Renal cortical epithelial cell (primary cell): Measurements from ENCODE around the gene RGS3. TPM values are rescaled to one million over a fixed set of nuclear protein-coding genes. Genes with fewer than 3 reads are reported as not detected.
"Not testable (repeated sequence)": the region's sequence is repeated elsewhere in the genome, so short reads cannot be mapped to it uniquely, and the experiment has no call there.

Experiments
- DNase-seq: peaks from one replicate; pipeline ENCODE4 v3.0.0-alpha.2; 2011; ENCODE audit warnings: low read depth
- total RNA-seq: library from RNA; depleted of rRNA; stranded (reverse); fragments of >200 nt; gene quantifications from 2 replicates; pipeline ENCODE4 v1.2.3, GENCODE V29; 2014

RGS3 gene
- total RNA-seq, 1 donor from 2014 or later, result 76.2 TPM

DNA sequence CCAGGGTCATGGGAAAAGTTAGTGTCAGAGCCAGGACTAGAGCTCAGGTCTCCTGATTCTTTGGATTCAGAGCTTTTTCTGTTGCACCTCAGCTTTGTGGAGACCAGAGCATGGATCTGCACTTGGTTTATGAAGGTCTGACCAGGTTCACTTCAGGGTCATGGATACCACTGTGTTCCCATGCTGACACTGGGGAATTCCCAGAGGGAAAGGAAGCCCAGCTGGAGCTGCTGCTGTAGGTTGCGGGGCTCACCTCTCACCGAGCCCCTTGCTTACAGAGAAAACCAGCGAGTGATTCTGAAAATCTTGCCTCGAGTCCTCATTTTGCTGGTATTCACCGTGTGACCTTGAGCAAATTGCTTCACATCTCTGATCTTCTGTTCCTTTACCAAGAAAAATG, 83.0 kb downstream of the RGS3 start:
- DNase-seq, result no peak

DNA sequence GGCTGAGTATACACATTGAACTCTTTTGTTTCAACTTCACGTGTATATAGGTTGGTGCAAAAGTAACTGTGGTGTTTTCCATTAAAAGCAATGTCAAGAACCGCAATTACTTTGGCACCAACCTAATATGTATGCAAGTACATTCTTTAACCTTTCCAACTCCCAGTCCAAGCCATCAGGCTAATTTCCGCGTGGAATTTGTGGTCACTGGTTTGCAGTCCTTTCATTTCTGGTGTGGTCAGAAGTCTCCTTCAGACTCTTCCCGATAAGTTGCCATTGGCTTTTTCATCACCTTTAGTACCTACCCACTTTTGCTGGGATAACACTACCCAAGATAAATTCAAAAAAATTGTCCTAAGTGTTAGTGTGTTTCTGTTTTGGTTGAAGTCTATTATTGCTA, 84.0 kb downstream of the RGS3 start:
- DNase-seq, result peak; percentile 19

DNA sequence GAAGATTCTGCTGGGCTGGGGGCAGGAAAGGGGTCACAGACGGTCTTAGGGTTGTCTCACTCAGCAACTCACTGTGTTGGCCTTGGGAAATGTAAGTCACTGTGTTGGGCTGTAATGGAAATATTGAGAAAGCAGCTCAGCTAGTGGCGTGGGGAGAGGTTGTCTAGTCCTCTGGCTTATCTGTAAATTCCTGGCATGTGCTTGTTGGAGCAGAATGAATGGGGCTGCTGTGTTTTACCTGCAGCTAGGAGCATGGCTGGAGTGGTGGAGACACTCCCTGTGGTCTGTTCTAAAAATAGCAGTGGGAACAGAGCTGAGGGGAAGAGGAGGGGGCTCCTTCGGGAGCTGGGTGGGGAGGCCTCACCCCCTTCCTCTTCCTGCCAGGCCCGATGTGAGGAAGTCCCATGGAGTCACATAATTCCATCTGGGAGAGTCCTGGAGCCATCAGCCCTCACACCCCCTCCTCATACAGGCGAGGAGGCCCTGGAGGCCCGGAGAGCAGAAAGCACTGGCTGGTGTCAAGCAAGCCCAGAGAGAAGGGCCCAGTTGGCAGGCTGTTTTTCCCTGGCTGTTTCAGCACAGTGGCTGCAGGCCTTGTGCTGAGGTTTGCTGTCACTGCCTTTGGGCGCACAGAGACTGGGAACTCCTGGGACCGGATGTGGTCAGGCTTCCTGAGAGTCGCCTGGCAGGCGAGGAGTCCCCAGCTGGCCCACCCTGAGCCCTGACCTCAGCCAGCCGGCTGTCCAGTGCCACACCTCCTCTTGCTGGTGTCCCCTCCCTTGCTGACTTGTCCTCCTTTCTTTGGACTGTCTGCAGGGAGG, 84.9 kb downstream of the RGS3 start:
- DNase-seq, result peak; percentile 36

DNA sequence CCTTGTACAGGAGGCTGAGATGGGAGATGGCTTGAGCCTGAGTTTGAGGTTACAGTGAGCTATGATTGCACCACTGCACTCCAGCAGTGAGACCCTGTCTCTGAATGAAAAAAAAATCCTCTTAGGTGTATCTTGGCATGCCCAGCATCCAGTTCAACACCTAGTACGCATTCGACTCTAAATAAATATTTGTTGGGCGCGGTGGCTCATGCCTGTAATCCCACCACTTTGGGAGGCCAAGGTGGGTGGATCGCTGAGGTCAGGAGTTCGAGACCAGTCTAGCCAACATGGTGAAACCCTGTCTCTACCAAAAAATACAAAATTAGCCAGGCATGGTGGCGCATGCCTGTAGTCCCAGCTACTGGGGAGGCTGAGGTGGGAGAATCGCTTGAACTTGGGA, 86.4 kb downstream of the RGS3 start:
- not testable (repeated sequence) for DNase-seq

DNA sequence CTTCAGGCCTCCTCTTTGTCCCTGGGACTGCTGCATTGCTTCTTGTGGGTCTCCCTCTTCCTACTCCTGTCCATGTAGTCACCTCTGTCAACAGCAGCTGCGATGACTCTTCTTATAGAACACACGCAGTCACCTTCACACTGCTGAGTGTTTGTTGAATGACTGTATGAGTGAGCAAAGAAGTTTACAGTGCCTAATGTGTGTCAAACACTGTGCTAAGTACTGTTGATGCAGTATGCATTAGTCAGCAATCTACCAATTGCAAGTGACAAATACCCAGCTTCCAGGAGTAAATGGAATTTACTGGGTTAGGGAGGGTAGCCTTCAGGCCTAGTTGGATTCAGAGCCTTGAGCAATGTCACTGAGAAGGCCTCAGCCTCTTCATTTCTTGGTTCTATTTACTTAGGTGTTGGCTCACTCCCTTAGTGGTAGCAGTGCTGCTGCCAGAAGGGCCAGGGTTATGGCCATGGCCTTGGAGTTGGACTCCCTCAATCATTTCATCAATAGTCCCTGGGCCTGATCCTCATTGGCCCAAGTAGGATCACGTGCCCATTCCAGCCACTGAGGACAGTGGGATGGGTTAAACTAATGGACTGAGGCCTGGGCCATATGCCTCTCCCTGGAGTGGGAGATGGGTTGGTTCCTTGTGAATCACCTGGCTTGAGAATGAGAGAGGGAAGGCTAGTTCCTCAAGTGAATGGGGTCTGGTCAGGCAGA, 93.5 kb downstream of the RGS3 start:
- peak; percentile 54 for DNase-seq

DNA sequence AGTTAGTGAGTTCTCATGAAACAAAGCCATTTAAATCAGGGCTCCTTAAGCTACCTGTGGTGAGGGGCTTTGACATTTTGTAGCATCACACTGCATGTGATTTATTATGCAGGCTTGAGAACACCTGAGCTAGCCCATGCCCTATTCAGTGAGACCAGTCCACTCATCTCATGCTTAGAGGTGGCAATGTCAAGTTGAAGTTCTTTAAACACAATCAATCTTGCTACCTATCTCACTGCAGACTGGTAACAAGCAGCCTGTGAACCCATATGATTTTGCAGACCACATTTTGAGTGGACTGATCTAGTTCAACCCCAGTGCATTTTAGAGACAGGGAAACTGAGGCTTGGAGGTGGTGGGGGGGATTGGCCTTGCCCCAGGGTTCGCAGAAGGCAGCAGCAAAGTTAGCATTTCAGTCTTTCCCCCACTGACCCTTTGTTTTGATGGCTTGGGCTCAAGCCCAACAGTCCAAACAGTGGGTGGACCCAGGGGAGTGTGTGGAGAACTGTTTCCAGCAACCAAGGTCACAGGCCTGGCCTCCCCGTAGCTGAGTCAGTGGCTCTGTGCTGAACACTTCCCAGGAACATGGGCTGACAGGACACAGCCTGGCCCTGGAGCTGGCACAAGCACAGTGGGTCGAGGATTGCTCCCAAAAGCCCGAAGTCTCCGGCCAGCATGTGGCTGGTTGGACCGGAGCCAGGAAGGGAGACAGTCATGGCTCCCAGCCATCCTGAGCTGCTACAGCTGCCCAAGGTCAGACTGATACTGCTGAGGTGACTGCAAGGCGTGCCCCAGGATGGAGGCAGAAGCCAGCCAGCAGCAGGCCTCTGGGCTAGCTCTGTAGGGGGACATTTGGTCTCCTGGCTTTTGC, 95.3 kb downstream of the RGS3 start:
- DNase-seq, result peak; percentile 88

DNA sequence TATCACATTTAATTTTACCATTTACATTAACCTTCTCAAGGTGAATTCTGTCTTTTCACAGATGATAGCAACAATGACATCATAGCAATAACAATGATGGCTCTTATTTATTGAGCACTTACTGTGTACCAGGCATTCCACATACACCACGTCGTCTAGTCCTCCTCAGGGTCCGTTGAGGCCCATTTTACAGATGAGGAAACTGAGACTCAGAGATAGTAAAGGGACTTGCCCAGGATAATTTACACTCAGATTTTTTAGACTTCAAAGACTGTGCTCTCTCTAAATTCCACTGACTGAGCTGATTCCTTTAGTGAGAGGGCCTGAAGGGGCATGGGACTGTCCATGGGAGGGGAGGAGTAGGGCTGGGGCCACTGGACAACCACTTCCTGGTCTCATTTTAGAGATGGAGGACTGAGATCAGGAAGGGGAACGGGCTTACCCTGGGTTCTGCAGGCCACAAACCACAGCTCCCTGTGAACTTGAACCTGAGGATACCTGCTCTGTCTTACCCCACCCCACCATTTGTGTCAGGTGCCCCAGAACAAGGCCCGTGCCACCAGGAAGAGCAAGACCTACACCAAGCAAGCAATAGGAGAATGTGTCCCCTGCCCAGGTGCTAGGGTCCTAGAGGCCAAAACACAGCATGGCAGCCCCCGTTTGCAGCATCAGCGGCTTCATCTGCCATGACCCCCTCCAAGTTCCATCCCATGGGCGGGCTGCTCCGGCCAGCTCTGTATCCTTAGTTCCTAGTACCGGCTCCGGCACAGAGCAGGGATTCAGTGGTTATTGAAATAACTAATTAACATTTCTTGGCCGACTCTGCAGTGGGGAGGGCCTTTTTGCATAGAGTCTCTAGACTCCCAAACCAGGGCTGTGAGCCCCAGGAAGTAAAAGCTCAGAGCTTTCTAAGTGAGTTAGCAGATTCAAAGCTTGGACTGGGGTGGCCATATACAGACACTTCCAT, 96.6 kb downstream of the RGS3 start:
- DNase-seq, result no peak

DNA sequence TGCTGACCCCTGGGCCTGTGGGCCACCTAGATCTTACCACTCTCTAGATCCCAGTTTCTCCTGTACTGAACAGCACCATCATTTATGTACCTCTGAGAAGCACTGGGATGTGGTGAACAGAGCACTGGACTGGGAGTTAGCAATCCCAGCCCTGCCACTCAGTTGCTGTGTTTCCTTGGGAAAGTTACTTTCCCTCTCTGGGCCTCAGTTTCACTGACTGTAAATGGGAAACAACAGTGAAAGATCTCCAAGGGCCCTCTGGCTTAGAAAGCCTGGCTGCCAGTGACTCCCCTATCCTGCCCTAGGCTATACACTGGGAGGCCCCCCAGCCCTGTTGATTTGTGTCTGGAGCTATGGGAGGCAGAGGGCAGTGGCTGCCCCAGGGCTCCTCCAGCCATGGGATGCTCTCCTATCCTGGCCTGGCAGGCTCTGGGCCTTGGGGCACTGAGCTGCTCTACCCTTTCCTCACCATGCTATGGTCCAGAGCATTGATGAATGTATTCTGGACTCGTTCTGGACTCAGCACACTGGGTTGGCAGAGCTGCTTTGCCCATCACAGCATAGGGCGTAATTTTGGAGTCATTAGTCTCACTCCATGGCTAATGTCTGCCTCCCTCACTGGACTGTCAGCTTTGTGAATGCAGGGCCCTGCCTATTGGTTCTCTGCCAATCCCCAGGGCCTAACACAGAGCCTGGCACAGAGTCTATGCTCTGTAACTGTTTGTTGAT, 99.3 kb downstream of the RGS3 start:
- DNase-seq, result no peak

DNA sequence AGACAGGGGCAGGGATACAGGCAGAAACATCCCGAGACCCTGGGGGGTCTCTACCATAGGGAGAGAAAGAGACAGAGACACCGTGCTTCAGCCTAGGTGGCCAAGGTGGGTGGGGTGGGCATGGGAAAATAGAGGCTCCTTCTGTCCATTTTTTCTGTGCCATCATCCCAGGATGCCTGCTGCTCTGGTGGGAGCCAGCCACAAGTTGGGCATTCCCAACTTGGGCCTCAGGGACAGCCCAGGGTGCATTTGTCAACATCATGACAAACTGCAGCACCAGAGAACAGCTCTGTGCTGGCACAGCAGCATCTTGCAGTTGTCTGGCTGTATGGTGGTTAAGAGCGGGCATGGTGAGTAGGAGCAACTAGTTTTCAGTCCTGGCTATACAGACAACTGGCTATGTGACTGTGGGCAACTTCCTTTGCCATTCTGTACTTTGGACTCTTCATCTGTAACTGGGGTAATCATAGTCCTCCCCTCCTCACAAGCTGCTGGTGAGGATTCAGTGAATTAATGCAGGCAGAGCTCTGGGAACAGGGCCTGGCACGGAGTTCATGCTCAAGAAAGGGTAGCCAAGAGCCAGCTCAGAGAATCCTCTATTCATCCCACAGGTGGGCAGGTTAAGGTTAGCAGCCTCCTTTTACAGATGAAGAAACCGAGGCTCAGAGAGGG, 100.4 kb downstream of the RGS3 start:
- no peak for DNase-seq

DNA sequence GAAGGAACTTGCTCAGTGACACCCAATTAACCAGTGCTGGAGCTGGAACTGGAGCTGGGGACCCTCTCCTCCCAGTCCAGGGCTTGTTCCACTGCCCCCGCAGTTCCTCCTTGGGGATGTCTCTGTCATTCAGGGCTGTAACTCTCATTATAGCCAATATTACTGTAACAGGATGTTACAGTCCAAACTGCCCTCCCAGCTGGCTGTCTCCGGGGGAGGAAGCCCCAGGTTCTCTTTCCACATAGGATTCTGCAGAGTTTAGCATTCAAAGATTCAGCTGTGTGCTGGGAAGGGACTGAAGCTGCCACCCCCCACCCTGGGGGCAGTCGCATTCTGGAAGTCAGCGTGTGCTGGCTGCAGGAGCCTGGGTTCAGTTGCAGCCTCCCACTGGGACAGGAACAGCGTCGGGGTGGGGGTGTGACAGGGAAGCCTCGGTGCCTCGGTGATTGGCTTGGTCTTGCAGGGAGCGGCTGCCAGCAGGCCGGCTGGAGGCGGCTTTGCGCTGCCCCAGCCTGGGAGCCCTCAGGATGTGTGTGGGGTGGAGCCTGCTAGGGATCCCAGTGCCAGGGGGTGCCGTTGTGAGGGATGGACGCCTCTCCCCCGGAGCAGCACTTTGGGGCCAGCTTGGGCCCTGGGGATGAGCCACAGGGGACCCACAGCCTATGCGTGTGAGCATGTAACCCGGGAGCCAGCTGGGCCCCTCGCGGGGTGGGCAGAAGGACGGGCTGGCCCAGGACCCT, 101.1 kb downstream of the RGS3 start:
- DNase-seq, result peak; percentile 60

DNA sequence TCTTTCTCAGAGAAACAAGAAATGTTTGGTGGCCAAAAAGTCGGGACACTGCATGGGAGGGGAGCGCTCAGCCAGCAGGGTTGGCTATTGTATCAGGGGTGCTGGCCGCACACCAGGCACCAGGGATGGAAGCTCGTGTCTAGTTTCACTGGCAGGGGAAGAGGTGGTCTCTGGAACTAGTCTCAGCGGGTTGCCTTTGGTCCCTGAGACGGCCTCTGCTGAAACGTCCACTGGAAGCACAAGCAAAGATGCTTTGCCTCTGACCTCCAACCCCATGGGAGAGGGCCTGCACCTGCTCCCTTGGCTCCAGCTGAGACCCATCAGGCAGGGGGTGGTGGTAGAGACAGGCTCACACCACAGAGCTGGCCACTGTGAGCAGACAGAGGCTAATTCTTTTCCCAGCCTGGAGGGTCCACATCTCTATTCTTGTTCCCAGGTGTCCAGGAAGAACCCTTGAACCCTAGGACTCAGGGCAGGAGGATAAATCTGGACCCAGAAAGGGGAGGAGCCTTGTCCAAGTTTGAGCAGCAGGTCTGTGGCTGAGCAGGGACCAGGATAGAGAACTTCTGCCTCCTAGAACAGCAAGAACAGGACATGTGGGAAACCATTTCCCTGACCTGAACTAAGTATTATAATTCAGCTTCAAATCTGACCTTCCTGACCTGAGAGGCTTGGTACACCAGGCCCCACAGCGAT, 102.6 kb downstream of the RGS3 start:
- DNase-seq, result no peak

DNA sequence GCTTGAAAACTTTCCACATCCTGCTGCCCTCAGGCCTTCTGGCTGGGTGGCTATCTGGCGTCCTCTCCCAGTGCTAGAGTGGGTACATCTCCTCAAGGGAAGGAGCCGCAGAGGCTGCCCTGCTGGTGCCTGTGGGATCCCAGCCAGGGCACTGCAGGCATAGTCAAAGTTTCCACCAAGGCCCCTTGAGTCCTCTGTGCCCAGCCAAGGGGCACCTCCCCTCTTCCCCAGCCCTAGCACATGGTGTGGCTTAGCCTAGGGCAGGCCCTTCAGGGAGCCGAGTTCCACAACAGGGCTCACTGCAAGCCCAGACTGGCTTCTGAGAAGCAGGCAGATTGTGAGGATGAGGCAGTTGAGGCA, 103.2 kb downstream of the RGS3 start:
- no peak for DNase-seq

DNA sequence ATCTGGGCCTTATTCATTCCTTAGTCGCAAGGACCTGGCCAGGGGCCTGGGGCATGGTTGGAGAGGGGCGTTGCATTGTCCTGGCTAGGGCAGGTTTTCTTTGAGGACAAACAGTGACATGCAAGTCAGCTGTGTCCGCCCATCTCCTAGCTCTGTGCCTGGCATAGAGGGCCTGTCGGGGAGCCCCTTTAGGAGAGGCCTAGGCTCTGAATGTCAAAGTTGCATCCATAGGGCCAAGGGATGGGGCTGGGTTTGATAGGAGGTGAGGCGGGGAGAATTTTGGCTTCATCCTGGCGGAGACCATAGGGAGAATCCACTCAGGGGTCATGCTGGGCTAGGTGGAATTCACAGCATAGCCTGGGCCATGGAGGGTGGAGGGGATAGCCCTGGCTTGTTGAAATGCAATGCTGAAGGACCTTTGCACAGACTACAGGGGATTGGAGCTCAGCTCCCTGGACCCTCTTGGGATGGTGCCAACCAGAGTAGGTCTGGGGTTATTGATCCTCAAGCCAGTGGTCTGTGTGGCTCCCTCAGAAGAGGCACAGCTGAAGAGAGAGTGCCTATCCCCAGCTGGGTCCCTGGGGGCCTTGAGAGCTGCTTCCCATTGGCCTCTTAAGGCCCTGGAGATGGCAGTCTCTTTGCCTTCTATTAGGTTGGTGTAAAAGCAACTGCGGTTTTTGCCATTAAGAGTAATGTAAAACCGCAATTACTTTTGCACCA, 104.0 kb downstream of the RGS3 start:
- no peak for DNase-seq

DNA sequence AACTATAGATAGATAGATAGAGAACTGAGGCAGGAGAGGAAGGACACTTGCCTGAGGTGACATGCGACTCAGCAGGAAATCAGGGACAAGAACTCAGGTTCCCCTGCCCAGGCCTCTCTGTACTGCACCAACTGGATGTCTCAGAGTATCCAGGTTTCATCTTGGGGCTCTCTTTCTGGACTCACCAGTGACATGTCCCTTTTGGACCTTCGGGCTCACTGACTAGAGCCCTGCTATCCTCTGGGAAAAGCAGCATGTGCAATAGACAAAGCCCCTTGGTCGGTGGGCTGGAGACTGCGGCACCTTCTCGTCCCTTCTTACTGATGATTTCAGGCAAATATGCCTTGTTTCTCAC, 104.5 kb downstream of the RGS3 start:
- DNase-seq, result no peak

DNA sequence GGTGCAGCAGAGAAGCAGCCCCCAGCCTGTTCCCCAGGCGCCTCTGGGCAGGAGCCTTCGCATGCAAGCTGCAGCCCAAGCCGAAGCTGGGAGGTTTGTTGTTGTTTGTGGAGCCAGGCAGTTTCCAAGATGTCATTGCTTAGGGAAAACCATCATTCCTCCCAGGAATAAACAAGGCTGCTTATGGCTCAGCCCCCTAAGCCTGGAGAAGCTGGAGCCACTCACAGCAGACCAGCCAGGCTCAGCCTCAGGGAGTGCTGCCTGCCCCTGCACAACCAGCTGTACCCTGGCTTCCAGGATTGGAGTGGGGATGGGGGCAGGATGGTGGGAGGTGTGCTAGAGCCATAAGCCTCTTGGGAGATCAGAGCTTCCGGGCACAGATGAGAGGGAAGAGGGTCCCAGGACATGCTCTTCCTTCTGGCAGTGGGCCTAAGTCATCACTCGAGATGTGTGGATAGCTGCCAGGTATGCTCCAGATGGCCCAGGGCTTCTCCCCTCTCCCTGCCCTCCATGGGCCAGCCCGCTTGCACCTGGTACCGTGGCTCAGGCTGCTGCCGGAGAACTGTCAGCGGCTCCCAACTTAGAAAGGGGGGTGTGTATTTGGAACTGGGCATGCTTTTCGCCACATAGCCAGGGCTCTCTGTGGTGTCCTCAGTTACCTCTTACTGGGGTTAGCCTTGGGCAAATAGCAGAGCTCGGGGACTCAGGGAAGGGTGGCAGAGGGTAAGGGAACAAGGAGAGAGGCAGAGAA, 105.2 kb downstream of the RGS3 start:
- DNase-seq, result no peak

DNA sequence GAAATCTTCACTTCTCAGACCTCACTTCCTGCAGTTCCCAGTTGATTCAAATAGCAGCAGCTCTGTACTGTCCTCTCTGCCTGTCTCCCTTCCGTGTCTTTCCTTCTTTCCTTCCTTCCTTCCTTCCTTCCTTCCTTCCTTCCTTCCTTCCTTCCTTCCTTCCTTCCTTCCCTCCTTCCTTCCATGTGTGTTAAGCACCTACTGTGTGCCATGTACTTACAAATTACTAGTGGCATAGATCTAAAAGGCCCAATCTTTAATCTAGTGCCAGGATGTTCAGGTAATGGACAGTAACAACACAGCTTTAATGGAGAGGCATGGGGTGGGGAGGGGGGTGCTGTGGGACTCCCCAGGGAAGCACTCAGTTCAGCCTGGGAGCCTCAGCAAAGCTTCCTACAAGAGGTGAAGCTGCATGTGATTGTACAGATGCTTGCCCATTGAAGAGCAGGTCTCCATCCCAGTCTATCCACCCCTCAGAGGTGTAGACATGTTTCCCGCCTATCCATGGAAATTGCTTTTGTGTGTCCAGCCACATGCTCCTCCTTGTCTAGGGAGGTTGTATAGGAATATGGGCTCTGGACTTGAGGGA, 106.0 kb downstream of the RGS3 start:
- DNase-seq, result no peak

DNA sequence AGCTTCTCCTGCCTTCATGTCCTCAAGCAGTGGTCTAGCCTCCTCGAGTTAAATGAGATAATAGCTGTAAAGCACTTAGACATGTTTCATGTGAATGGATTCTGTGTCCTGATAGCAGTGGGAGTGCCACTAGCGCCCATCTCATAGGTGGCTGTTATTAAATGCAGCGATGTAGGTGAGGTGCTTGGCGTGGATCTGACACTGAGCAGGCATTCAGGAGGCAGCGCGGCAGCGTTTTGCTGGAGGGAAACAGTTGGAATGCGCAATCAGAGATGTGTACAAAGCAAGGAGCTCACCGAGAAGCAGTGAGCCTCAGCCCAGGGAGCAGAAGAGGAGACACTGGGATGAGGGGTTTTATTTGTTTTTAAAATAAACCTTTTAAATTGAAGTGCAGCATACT, 106.6 kb downstream of the RGS3 start:
- no peak for DNase-seq
